ENCODE results near the gene STIMATE.

Gene STIMATE

GRCh38 chr3:52791366-52791765 lies 106.0 kb downstream of the STIMATE start:
- DNase-seq (ENCODE audit: low spot score), result no peak

DNA sequence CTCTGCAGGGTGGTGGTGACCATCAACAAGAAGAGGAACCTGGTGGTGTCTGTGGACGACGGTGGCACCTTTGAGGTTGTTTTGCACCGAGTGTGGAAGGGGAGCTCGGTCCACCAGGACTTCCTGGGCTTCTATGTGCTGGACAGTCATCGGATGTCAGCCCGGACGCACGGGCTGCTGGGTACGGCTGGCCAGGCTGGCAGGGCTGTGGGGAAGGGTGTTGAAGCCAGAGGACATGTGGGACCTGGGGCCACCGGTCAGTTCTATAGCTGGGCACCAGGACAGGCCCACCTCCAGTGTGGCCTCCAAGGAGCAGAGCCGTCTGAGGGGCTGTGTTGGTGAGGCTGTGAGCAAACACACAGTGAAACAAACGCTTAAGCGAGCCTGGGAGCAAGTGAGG lies 106.6 kb downstream of the STIMATE start:
- no peak for DNase-seq (ENCODE audit: low spot score)

- no peak for DNase-seq (ENCODE audit: low spot score)
Observed at GRCh38 chr3:52790337-52790736, 107.0 kb downstream of the STIMATE start.

DNA sequence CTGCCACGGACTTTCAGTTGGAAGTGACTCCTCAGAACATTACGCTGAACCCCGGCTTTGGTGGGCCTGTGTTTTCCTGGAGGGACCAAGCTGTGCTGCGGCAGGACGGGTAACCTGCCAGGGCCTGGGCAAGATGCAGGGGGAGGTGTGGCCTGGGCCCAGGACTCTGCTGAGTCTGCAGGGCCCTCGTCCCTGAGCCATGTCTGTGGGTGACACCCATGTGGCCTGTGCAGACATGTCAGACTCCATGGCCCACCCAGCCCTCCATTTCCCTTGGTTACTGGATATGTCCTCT lies 107.7 kb downstream of the STIMATE start:
- DNase-seq (ENCODE audit: low spot score), result no peak

DNA sequence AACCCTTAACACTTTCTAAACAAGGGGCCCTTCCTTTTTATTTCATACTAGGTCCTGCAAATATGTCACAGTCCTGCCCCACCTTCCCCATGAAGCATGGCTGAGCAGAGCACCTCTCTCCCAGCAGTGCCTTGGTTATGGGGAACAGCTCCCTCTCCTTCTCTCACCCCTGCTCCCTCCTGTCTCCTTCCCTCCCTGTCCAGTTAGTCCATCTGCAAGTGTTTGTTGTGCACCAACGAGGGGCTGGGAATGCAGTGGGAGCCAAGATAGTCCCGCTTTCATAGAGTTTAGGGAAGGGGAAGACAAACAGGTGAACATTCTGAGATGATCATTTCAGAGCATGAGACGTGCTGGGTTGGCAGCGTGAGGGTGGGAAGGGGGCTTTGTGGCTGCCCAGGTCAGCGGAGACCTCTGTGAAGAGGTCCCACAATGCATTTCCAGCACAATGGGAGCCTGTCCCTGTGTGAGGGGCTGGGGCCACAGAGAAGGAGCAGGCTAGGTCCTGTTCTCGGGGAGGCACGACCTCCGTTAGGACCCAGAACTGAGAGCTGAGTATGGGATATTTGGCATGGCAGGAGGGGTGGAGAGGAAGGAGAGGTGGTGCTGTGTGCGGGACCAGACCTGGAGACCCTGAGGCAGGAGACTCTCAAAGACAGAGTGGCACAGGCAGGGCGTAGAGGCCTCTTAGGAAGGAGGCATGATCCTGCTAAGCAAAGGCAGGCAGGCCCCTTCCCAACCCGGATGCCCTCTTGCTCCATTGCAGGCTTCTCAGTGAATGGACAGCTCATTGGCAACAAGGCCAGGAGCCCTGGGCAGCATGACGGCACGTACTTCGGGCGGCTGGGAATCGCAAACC lies 108.2 kb downstream of the STIMATE start:
- no peak for DNase-seq (ENCODE audit: low spot score)

DNA sequence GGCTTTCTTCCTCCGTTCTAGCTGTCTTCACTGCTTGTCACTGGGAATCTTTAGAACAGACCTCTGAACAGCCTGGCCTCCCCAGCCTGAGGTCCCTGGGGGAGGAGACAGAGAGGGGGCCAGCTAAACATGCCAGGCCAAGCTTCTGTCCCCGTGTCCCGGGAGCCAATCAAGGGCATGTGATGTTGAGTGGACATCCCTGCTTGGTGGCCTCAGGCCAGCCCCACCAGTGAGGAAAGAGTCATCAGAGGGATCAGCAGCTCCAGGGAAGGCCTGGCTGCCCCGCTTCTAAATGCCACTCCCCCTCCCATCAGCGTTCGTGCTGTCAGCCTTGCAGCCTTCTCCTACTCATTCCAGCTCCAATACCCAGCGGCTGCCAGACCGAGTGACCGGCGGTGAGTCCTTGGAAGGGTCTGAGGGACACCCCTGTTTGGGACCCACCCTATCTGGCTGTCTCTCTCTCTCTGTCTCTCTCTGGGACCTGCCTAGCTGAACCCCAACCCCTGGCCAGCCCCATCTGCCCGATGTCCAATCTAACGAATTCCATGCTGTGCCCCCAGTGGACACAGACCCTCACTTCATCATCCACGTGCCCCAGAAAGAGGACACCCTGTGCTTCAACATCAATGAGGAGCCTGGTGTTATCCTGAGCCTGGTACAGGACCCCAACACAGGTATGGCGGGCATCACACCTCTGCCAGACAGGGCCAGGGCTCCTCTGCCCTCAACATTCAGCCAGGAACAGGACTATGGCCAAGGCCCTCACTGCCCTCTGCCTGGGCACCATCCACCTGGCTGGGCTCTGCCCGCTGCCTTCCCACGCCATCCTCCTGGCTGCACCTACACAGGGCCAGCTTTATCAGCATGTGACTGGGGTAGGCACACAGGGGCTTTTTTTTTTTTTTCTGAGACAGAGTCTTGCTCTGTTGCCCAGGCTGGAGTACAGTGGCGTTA lies 109.4 kb downstream of the STIMATE start:
- no peak for DNase-seq (ENCODE audit: low spot score)

- no peak for DNase-seq (ENCODE audit: low spot score)
Observed at GRCh38 chr3:52787246-52787645, 110.1 kb downstream of the STIMATE start.
